SK-N-SH treated with all-trans-retinoic acid at 6 μM for 48 hours (cell line): ENCODE data around the gene CFAP100.

Experiments
- ATAC-seq: fragments of 200-7000 bp; cut with Tn5 transposase; 3 replicates; pipeline ENCODE4 v1.9.1; 2020; ENCODE audit warnings: mild to moderate bottlenecking, moderate library complexity
- ARNTL ChIP-seq: fragments of 450-650 bp; formaldehyde crosslinking; IDR thresholded peaks from 2 replicates; pipeline ENCODE4 v1.5.0; 2020; ENCODE audit warnings: low read depth, mild to moderate bottlenecking, moderate library complexity, borderline replicate concordance
- BACH2 ChIP-seq: fragments of 250-450 bp; sonication (Bioruptor Pico); IDR thresholded peaks from 2 replicates; pipeline ENCODE4 v1.9.0; 2021; ENCODE audit warnings: mild to moderate bottlenecking, borderline replicate concordance
- CREB5 ChIP-seq: fragments of 250-450 bp; sonication (Bioruptor Pico); IDR thresholded peaks from 2 replicates; pipeline ENCODE4 v1.5.1; 2020; ENCODE audit warnings: low read depth, mild to moderate bottlenecking, moderate library complexity
- CSDC2 ChIP-seq: fragments of 250-450 bp; sonication (Bioruptor Pico); IDR thresholded peaks from 2 replicates; pipeline ENCODE4 v1.5.0; 2020; ENCODE audit warnings: mild to moderate bottlenecking, moderate library complexity
- CSRNP3 ChIP-seq: fragments of 250-450 bp; sonication (Bioruptor Pico); IDR thresholded peaks from 2 replicates; pipeline ENCODE4 v1.5.1; 2021; ENCODE audit warnings: mild to moderate bottlenecking, moderate library complexity
- ISL1 ChIP-seq: fragments of 250-450 bp; sonication (Bioruptor Pico); IDR thresholded peaks from 2 replicates; pipeline ENCODE4 v2.1.2; 2022; ENCODE audit warnings: mild to moderate bottlenecking, moderate library complexity
- OSR1 ChIP-seq: fragments of 250-450 bp; sonication (Bioruptor Pico); IDR thresholded peaks from 2 replicates; pipeline ENCODE4 v1.8.0; 2022; ENCODE audit warnings: moderate library complexity, mild to moderate bottlenecking, inconsistent platforms
- PATZ1 ChIP-seq: fragments of 250-450 bp; sonication (Bioruptor Pico); IDR thresholded peaks from 2 replicates; pipeline ENCODE4 v1.8.0; 2020; ENCODE audit warnings: mild to moderate bottlenecking, moderate library complexity, borderline replicate concordance
- POU6F1 ChIP-seq: fragments of 250-450 bp; sonication (Bioruptor Pico); IDR thresholded peaks from 2 replicates; pipeline ENCODE4 v1.8.0; 2021; ENCODE audit warnings: low read depth, mild to moderate bottlenecking, moderate library complexity, borderline replicate concordance
- PPARA ChIP-seq: fragments of 250-450 bp; sonication (Bioruptor Pico); IDR thresholded peaks from 2 replicates; pipeline ENCODE4 v1.5.0; 2020; ENCODE audit warnings: mild to moderate bottlenecking, borderline replicate concordance
- RARB ChIP-seq: fragments of 250-450 bp; sonication (Bioruptor Pico); IDR thresholded peaks from 2 replicates; pipeline ENCODE4 v1.8.0; 2021; ENCODE audit warnings: mild to moderate bottlenecking, moderate library complexity
- TSHZ2 ChIP-seq: fragments of 250-450 bp; sonication (Bioruptor Pico); IDR thresholded peaks from 2 replicates; pipeline ENCODE4 v1.5.0; 2020; ENCODE audit warnings: mild to moderate bottlenecking, moderate library complexity
- ZFP3 ChIP-seq: fragments of 250-450 bp; sonication (Bioruptor Pico); IDR thresholded peaks from 2 replicates; pipeline ENCODE4 v1.5.0; 2020; ENCODE audit warnings: mild to moderate bottlenecking, moderate library complexity
- ZFP30 ChIP-seq: fragments of 450-650 bp; formaldehyde crosslinking; IDR thresholded peaks from 2 replicates; pipeline ENCODE4 v1.5.0; 2022; ENCODE audit warnings: mild to moderate bottlenecking, moderate library complexity
- ZNF565 ChIP-seq: fragments of 450-650 bp; formaldehyde crosslinking; conservative IDR thresholded peaks from 2 replicates; pipeline ENCODE4 v1.5.0; 2020; ENCODE audit warnings: low read depth, mild to moderate bottlenecking, moderate library complexity
- ZNF70 ChIP-seq: fragments of 450-650 bp; formaldehyde crosslinking; IDR thresholded peaks from 2 replicates; pipeline ENCODE4 v1.5.0; 2020; ENCODE audit warnings: mild to moderate bottlenecking, moderate library complexity
- ZNF8 ChIP-seq: fragments of 450-650 bp; formaldehyde crosslinking; IDR thresholded peaks from 2 replicates; pipeline ENCODE4 v1.5.0; 2020; ENCODE audit warnings: mild to moderate bottlenecking, moderate library complexity

CFAP100 gene

GRCh38 chr3:126349611-126350501, 44.9 kb upstream of the CFAP100 start:
- no peak for TF ChIP-seq RARB
- no peak for TF ChIP-seq PATZ1 (CRISPR knock-in tag)
- no peak for TF ChIP-seq BACH2
- TF ChIP-seq CSDC2 (CRISPR knock-in tag) = no peak
- no peak for TF ChIP-seq CREB5 (CRISPR knock-in tag)
- TF ChIP-seq ARNTL (CRISPR knock-in tag) = no peak
- no peak for TF ChIP-seq ZNF8 (CRISPR knock-in tag)
- TF ChIP-seq ZNF565 (CRISPR knock-in tag) = no peak
- TF ChIP-seq OSR1 (CRISPR knock-in tag) = no peak
- no peak for TF ChIP-seq ZFP30 (CRISPR knock-in tag)
- TF ChIP-seq ISL1 (CRISPR knock-in tag) = no peak
- TF ChIP-seq ZNF70 (CRISPR knock-in tag) = no peak
- no peak for TF ChIP-seq ZFP3 (CRISPR knock-in tag)
- TF ChIP-seq POU6F1 (CRISPR knock-in tag) = no peak
- no peak for ATAC-seq

- no peak for ATAC-seq
- TF ChIP-seq BACH2 (no peak), CSRNP3 (no peak)
Observed at GRCh38 chr3:126350502-126351085, 44.1 kb upstream of the CFAP100 start.

GRCh38 chr3:126351086-126351770, 43.5 kb upstream of the CFAP100 start:
- ATAC-seq = no peak
- TF ChIP-seq CREB5 (CRISPR knock-in tag) (no peak), ZNF8 (CRISPR knock-in tag) (no peak), PPARA (CRISPR knock-in tag) (no peak), ZNF565 (CRISPR knock-in tag) (no peak), OSR1 (CRISPR knock-in tag) (no peak), POU6F1 (CRISPR knock-in tag) (no peak), ZNF70 (CRISPR knock-in tag) (no peak), TSHZ2 (CRISPR knock-in tag) (no peak), ISL1 (CRISPR knock-in tag) (no peak), RARB (no peak), PATZ1 (CRISPR knock-in tag) (no peak), CSRNP3 (no peak)
